WTC11 (cell line): ENCODE measurements around the gene KCNC3.

ENCODE experiments used
- CREB1 ChIP-seq: sonication (generic); formaldehyde crosslinking; IDR thresholded peaks from 2 replicates; pipeline ENCODE4 v1.8.0; 2023; ENCODE audit warnings: mild to moderate bottlenecking, missing genetic modification reagents
- CTCF ChIP-seq: fragments of 200-600 bp; IDR thresholded peaks from 2 replicates; pipeline ENCODE4 v1.8.0; 2022; ENCODE audit warnings: antibody characterized with exemption
- FOXJ3 ChIP-seq: sonication (generic); formaldehyde crosslinking; IDR thresholded peaks from 2 replicates; pipeline ENCODE4 v1.9.0; 2021; ENCODE audit warnings: missing genetic modification reagents, mild to moderate bottlenecking, borderline replicate concordance
- JUN ChIP-seq: sonication (generic); formaldehyde crosslinking; IDR thresholded peaks from 2 replicates; pipeline ENCODE4 v1.8.0; 2023; ENCODE audit warnings: mild to moderate bottlenecking, missing genetic modification reagents
- MAX ChIP-seq: sonication (generic); formaldehyde crosslinking; IDR thresholded peaks from 2 replicates; pipeline ENCODE4 v1.8.0; 2022; ENCODE audit warnings: mild to moderate bottlenecking, missing genetic modification reagents
- NR1H2 ChIP-seq: sonication (generic); formaldehyde crosslinking; IDR thresholded peaks from 2 replicates; pipeline ENCODE4 v1.9.0; 2021; ENCODE audit warnings: mild to moderate bottlenecking, moderate library complexity, missing genetic modification reagents
- NR2C2 ChIP-seq: sonication (generic); formaldehyde crosslinking; IDR thresholded peaks from 2 replicates; pipeline ENCODE4 v1.8.0; 2022; ENCODE audit warnings: mild to moderate bottlenecking, missing genetic modification reagents
- TEAD1 ChIP-seq: sonication (generic); formaldehyde crosslinking; IDR thresholded peaks from 2 replicates; pipeline ENCODE4 v1.8.0; 2022; ENCODE audit warnings: mild to moderate bottlenecking, missing genetic modification reagents
- ZNF138 ChIP-seq: sonication (generic); formaldehyde crosslinking; conservative IDR thresholded peaks from 2 replicates; pipeline ENCODE4 v1.8.1; 2022; ENCODE audit warnings: mild to moderate bottlenecking, moderate library complexity, missing genetic modification reagents
- ZNF263 ChIP-seq: sonication (generic); formaldehyde crosslinking; IDR thresholded peaks from 2 replicates; pipeline ENCODE4 v1.8.1; 2022; ENCODE audit warnings: low read depth, mild to moderate bottlenecking, moderate library complexity, missing genetic modification reagents
- ZNF396 ChIP-seq: fragments of 250-450 bp; sonication (Bioruptor Pico); IDR thresholded peaks from 2 replicates; pipeline ENCODE4 v1.8.0; 2021; ENCODE audit warnings: mild to moderate bottlenecking, moderate library complexity, borderline replicate concordance

GRCh38 chr19:50341091-50341564 lies 12.0 kb upstream of the KCNC3 start:
- TF ChIP-seq TEAD1 (no peak), ZNF396 (CRISPR knock-in tag) (no peak), FOXJ3 (CRISPR knock-in tag) (no peak), CREB1 (no peak), CTCF (no peak), ZNF263 (CRISPR knock-in tag) (no peak), NR2C2 (CRISPR knock-in tag) (no peak), JUN (CRISPR knock-in tag) (no peak), MAX (no peak), NR1H2 (CRISPR knock-in tag) (no peak), ZNF138 (no peak)
